Activated T-cell treated with anti-CD3 and anti-CD28 coated beads for 1 hour (primary cell): Measurements from ENCODE around the gene CNOT1.
"Not testable (repeated sequence)": the region's sequence is repeated elsewhere in the genome, so short reads cannot be mapped to it uniquely, and the experiment has no call there.

Experiments
- DNase-seq: peaks from one replicate; pipeline ENCODE4 v3.0.0-alpha.2; 2020; ENCODE audit warnings: low read depth

The CNOT1 gene

GRCh38 chr16:58503166-58503862 lies 126.3 kb downstream of the CNOT1 start:
- DNase-seq = no peak

GRCh38 chr16:58502217-58502921 lies 127.3 kb downstream of the CNOT1 start:
- no peak for DNase-seq

GRCh38 chr16:58501242-58502131 lies 128.1 kb downstream of the CNOT1 start:
- peak; percentile 30 for DNase-seq

GRCh38 chr16:58500430-58501241 lies 129.0 kb downstream of the CNOT1 start:
- DNase-seq = no peak

GRCh38 chr16:58499615-58500351 lies 129.8 kb downstream of the CNOT1 start, which contains the start of gene NDRG4:
Gene NDRG4 (plus strand): TSS chr16:58500143. CDS start chr16:58500249, 106 bp downstream.
- DNase-seq = no peak

- no peak for DNase-seq
Measured at GRCh38 chr16:58499092-58499511, 130.5 kb downstream of the CNOT1 start.

- no peak for DNase-seq
Measured at GRCh38 chr16:58498341-58499091, 131.1 kb downstream of the CNOT1 start.

- DNase-seq = no peak
Measured at GRCh38 chr16:58497935-58498334, 131.7 kb downstream of the CNOT1 start.

GRCh38 chr16:58497468-58497867 lies 132.2 kb downstream of the CNOT1 start:
- DNase-seq = no peak

GRCh38 chr16:58495521-58496331 lies 133.9 kb downstream of the CNOT1 start:
- no peak for DNase-seq

GRCh38 chr16:58494981-58495520 lies 134.6 kb downstream of the CNOT1 start:
- DNase-seq = no peak

- no peak for DNase-seq
Measured at GRCh38 chr16:58493756-58494431, 135.7 kb downstream of the CNOT1 start.

GRCh38 chr16:58492735-58493134 lies 136.9 kb downstream of the CNOT1 start:
- no peak for DNase-seq

- DNase-seq = no peak
Measured at GRCh38 chr16:58492066-58492465, 137.6 kb downstream of the CNOT1 start.

- not testable (repeated sequence) for DNase-seq
Measured at GRCh38 chr16:58490539-58490938, 139.1 kb downstream of the CNOT1 start.

GRCh38 chr16:58490065-58490464 lies 139.6 kb downstream of the CNOT1 start:
- DNase-seq = no peak

GRCh38 chr16:58488531-58488930 lies 141.1 kb downstream of the CNOT1 start:
- no peak for DNase-seq

GRCh38 chr16:58487566-58488351 lies 141.9 kb downstream of the CNOT1 start:
- DNase-seq = peak; percentile 68
